Loucy (cell line): ENCODE data around the gene PFDN1.

Experiments
- H2AFZ ChIP-seq: fragments of 200-600 bp; sonication (generic); 2 replicates; pipeline ENCODE4 v1.6.0; 2016; ENCODE audit warnings: antibody characterized with exemption, mild to moderate bottlenecking, low read length, moderate library complexity
- H3F3A ChIP-seq: fragments of 200-600 bp; 2 replicates; pipeline ENCODE4 v1.6.0; 2016; ENCODE audit warnings: antibody characterized with exemption, low read depth, mild to moderate bottlenecking
- H3K27me3 ChIP-seq: fragments of 200-600 bp; sonication (generic); 2 replicates; pipeline ENCODE4 v1.6.1; 2014; ENCODE audit warnings: low read length, mild to moderate bottlenecking; ENCODE audit not compliant: insufficient read depth, poor library complexity, severe bottlenecking
- H3K36me3 ChIP-seq: fragments of 200-600 bp; sonication (generic); 2 replicates; pipeline ENCODE4 v1.6.1; 2016; ENCODE audit warnings: low read length; ENCODE audit not compliant: insufficient read depth
- H3K4me1 ChIP-seq: fragments of 200-600 bp; sonication (generic); 2 replicates; pipeline ENCODE4 v1.5.1; 2014; ENCODE audit warnings: low read length, mild to moderate bottlenecking; ENCODE audit not compliant: insufficient read depth, poor library complexity, severe bottlenecking
- H3K4me2 ChIP-seq: fragments of 200-600 bp; sonication (generic); 2 replicates; pipeline ENCODE4 v1.6.0; 2014; ENCODE audit warnings: antibody characterized with exemption, low read length, low read depth, mild to moderate bottlenecking; ENCODE audit not compliant: poor library complexity, severe bottlenecking
- H3K4me3 ChIP-seq: fragments of 200-600 bp; sonication (generic); 2 replicates; pipeline ENCODE4 v1.5.1; 2014; ENCODE audit warnings: low read length, mild to moderate bottlenecking, mixed read lengths; ENCODE audit not compliant: poor library complexity, severe bottlenecking
- H3K79me2 ChIP-seq: fragments of 200-600 bp; sonication (generic); 2 replicates; pipeline ENCODE4 v1.6.1; 2014; ENCODE audit warnings: low read length; ENCODE audit not compliant: insufficient read depth
- H3K9ac ChIP-seq: fragments of 200-600 bp; sonication (generic); 2 replicates; pipeline ENCODE4 v1.6.0; 2014; ENCODE audit warnings: mild to moderate bottlenecking, low read depth, low read length, moderate library complexity; ENCODE audit not compliant: poor library complexity, severe bottlenecking
- H3K9me2 ChIP-seq: fragments of 200-600 bp; sonication (generic); replicated peaks from 2 replicates; pipeline ENCODE4 v1.6.1; 2016; ENCODE audit warnings: low read depth, low read length, mixed read lengths
- H3K9me3 ChIP-seq: fragments of 200-600 bp; sonication (generic); 2 replicates; pipeline ENCODE4 v1.6.1; 2014; ENCODE audit warnings: mild to moderate bottlenecking, antibody characterized with exemption, low read length, low read depth; ENCODE audit not compliant: insufficient read depth
- H4K20me1 ChIP-seq: fragments of 200-600 bp; sonication (generic); 2 replicates; pipeline ENCODE4 v1.6.0; 2014; ENCODE audit warnings: antibody characterized with exemption, low read length, mild to moderate bottlenecking; ENCODE audit not compliant: insufficient read depth, poor library complexity, severe bottlenecking
- CTCF ChIP-seq: fragments of 200-600 bp; sonication (generic); conservative IDR thresholded peaks from 2 replicates; pipeline ENCODE4 v1.5.1; 2014; ENCODE audit warnings: mild to moderate bottlenecking, antibody characterized with exemption, low read length
- EZH2phosphoT487 ChIP-seq: fragments of 200-600 bp; IDR thresholded peaks from 2 replicates; pipeline ENCODE4 v1.6.1; 2018; ENCODE audit warnings: antibody characterized with exemption, mild to moderate bottlenecking, moderate library complexity, borderline replicate concordance

PFDN1 gene

DNA sequence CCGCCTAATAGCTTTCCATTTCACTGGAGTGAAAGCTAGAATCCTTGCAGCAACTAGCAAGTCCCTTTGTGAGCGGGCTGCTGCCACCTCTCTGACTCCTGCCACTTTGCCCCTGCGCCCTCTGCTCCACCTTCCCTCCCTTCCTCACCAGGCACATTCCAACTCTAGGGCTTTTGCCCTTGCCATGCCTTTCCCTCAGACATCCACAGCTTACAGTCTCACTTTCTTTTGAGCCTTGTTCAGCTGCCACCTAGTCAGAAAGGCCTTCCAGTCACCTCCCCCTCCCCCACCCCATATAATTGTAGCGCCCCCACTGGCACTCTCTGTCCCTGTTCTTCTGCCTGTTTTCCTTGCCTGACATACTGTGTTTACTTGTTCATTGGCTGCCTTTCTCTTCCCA lies 96.9 kb downstream of the PFDN1 start:
- H3F3A ChIP-seq = no peaks in the 10 kb centered on the region
- H3K79me2 ChIP-seq = no peaks in the 10 kb centered on the region
- H3K9ac ChIP-seq = no peak overlapping the region
- no peaks in the 10 kb centered on the region for H3K36me3 ChIP-seq
- H3K4me3 ChIP-seq = no peak overlapping the region
- H3K9me3 ChIP-seq = no peaks in the 10 kb centered on the region
- no peaks in the 10 kb centered on the region for H3K27me3 ChIP-seq
- TF ChIP-seq CTCF (peak; percentile 36), EZH2phosphoT487 (no peak)
- H3K4me1 ChIP-seq = no peaks in the 10 kb centered on the region
- H2AFZ ChIP-seq = no peak overlapping the region
- H3K9me2 ChIP-seq = no peaks in the 10 kb centered on the region
- no peaks in the 10 kb centered on the region for H4K20me1 ChIP-seq
- H3K4me2 ChIP-seq = no peak overlapping the region

GRCh38 chr5:140205216-140205615 lies 97.7 kb downstream of the PFDN1 start:
- Histone ChIP-seq H3K36me3 (no peaks in the 10 kb centered on the region), H3K27me3 (no peaks in the 10 kb centered on the region), H3K4me2 (no peak overlapping the region), H3F3A (no peaks in the 10 kb centered on the region), H3K79me2 (no peaks in the 10 kb centered on the region), H3K9me2 (no peaks in the 10 kb centered on the region), H4K20me1 (no peaks in the 10 kb centered on the region), H3K4me3 (no peak overlapping the region), H2AFZ (no peak overlapping the region), H3K9ac (no peak overlapping the region), H3K9me3 (no peaks in the 10 kb centered on the region), H3K4me1 (no peaks in the 10 kb centered on the region)
- TF ChIP-seq EZH2phosphoT487 = no peak
- TF ChIP-seq CTCF = no peak

GRCh38 chr5:140202610-140203009 lies 100.3 kb downstream of the PFDN1 start:
- no peaks in the 10 kb centered on the region for H3K36me3 ChIP-seq
- H4K20me1 ChIP-seq = no peaks in the 10 kb centered on the region
- no peaks in the 10 kb centered on the region for H3K9me2 ChIP-seq
- no peak overlapping the region for H2AFZ ChIP-seq
- H3F3A ChIP-seq = no peaks in the 10 kb centered on the region
- H3K79me2 ChIP-seq = no peaks in the 10 kb centered on the region
- no peaks in the 10 kb centered on the region for H3K9me3 ChIP-seq
- TF ChIP-seq EZH2phosphoT487 = no peak
- no peak for TF ChIP-seq CTCF
- H3K9ac ChIP-seq = no peak overlapping the region
- no peaks in the 10 kb centered on the region for H3K27me3 ChIP-seq
- no peak overlapping the region for H3K4me2 ChIP-seq
- no peak overlapping the region for H3K4me3 ChIP-seq
- H3K4me1 ChIP-seq = no peaks in the 10 kb centered on the region
